D721Med (cell line): ENCODE data around the gene HYDIN.
"Not testable (repeated sequence)": the region's sequence is repeated elsewhere in the genome, so short reads cannot be mapped to it uniquely, and the experiment has no call there.

ENCODE experiments used
- DNase-seq: peaks from one replicate; pipeline ENCODE4 v3.0.0; 2011; ENCODE audit warnings: low spot score; ENCODE audit not compliant: insufficient read length
- FAIRE-seq: peaks from 2 replicates; lab custom pipeline; 2011; peaks lifted over from hg19 to GRCh38; lab: Jason Lieb, UNC
- CTCF ChIP-seq: IDR thresholded peaks from 2 replicates; pipeline ENCODE4 v1.5.1; 2012; ENCODE audit warnings: mild to moderate bottlenecking, control low read depth; ENCODE audit not compliant: insufficient read depth; ENCODE audit errors: missing control alignments

Gene HYDIN

GRCh38 chr16:70882311-70882710 is 348.2 kb downstream of the HYDIN start:
- FAIRE-seq, DNase-seq: not testable (repeated sequence)

- DNase-seq, FAIRE-seq: not testable (repeated sequence)
Observed at GRCh38 chr16:70877895-70878294, 352.6 kb downstream of the HYDIN start.

GRCh38 chr16:70876442-70876841 is 354.1 kb downstream of the HYDIN start:
- not testable (repeated sequence) for FAIRE-seq, DNase-seq

- DNase-seq, FAIRE-seq: not testable (repeated sequence)
Observed at GRCh38 chr16:70864698-70865097, 365.8 kb downstream of the HYDIN start.

- not testable (repeated sequence) for FAIRE-seq, DNase-seq
Observed at GRCh38 chr16:70861996-70862395, 368.5 kb downstream of the HYDIN start.

- not testable (repeated sequence) for FAIRE-seq, DNase-seq
Observed at GRCh38 chr16:70851299-70851698, 379.2 kb downstream of the HYDIN start.

- not testable (repeated sequence) for FAIRE-seq, DNase-seq
Observed at GRCh38 chr16:70823498-70824118, 406.9 kb downstream of the HYDIN start.

- FAIRE-seq, DNase-seq: not testable (repeated sequence)
Observed at GRCh38 chr16:70822734-70823133, 407.8 kb downstream of the HYDIN start.

GRCh38 chr16:70818088-70818487 is 412.4 kb downstream of the HYDIN start:
- FAIRE-seq, DNase-seq: not testable (repeated sequence)

- FAIRE-seq: no peak
- TF ChIP-seq CTCF: no peak
- DNase-seq: no peak
Observed at GRCh38 chr16:70809392-70810060, 421.0 kb downstream of the HYDIN start.

GRCh38 chr16:70808371-70808770 is 422.2 kb downstream of the HYDIN start:
- FAIRE-seq: no peak
- TF ChIP-seq CTCF: no peak
- DNase-seq: no peak

- no peak for TF ChIP-seq CTCF
- DNase-seq (no peak), FAIRE-seq (no peak)
Observed at GRCh38 chr16:70805787-70806186, 424.7 kb downstream of the HYDIN start.
